Adrenal gland (tissue), 5 donors: ENCODE results near the gene RGS14.

Experiments
- POLR2A ChIP-seq, 2 donors: fragments of 450-650 bp; IDR thresholded peaks; one replicate each; pipeline ENCODE4 v1.6.1; 2017; ENCODE audit warnings: antibody characterized with exemption in 2 of 2, mild to moderate bottlenecking in 2 of 2, moderate library complexity in 1 of 2
- TF ChIP-seq, protein P1 (sequence below), 6 experiments: fragments of 450-650 bp in 4 of 6; fragments of 200-600 bp in 2 of 6; sonication (generic) in 1 of 6; IDR thresholded peaks; 1 replicate in 5 of 6; 2 replicates in 1 of 6; pipeline versions ENCODE4 v1.5.1 to v1.8.0; 2016 to 2021; ENCODE audit warnings: antibody characterized with exemption in 6 of 6, mild to moderate bottlenecking in 2 of 6, moderate library complexity in 1 of 6
- donor health status: DM: no; HTN: no; CAD: no.

DNA sequence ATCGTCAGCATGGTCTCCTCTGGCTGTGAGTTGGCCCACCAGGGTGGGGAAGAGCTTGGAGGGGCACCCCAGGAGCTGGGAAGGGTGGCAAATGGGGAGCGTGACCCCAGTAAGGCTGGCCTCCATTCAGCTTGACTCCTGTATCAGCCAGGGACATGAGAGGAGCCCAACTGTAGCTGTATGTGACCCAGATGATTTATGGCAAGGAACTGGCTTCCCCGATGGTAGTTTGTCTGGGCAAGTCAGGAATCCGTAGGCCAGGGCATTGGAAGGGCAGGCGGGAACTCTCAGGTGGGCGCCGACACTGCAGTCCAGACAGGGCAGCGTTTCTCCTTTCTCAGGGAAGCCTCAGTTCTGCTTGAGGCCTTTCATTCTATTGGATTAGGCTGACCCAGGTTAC is 28.8 kb downstream of the RGS14 start:
- TF ChIP-seq, protein P1, sequence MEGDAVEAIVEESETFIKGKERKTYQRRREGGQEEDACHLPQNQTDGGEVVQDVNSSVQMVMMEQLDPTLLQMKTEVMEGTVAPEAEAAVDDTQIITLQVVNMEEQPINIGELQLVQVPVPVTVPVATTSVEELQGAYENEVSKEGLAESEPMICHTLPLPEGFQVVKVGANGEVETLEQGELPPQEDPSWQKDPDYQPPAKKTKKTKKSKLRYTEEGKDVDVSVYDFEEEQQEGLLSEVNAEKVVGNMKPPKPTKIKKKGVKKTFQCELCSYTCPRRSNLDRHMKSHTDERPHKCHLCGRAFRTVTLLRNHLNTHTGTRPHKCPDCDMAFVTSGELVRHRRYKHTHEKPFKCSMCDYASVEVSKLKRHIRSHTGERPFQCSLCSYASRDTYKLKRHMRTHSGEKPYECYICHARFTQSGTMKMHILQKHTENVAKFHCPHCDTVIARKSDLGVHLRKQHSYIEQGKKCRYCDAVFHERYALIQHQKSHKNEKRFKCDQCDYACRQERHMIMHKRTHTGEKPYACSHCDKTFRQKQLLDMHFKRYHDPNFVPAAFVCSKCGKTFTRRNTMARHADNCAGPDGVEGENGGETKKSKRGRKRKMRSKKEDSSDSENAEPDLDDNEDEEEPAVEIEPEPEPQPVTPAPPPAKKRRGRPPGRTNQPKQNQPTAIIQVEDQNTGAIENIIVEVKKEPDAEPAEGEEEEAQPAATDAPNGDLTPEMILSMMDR (IDR thresholded peaks at IDR 0.05): no peak
- TF ChIP-seq POLR2A (IDR thresholded peaks at IDR 0.05): no peak
